ENCODE measurements around the gene RTN4R. TPM values are rescaled to one million over a fixed set of nuclear protein-coding genes. Genes with fewer than 3 reads are reported as not detected.
"Not testable (repeated sequence)": the region's sequence is repeated elsewhere in the genome, so short reads cannot be mapped to it uniquely, and the experiment has no call there.

The RTN4R gene
- total RNA-seq, 1 donor from 2014 or later = 5.5 TPM

GRCh38 chr22:20291604-20292063 lies 23.5 kb upstream of the RTN4R start:
- Mint-ChIP-seq H3K4me3 (ENCODE audit: unreplicated experiment) (no peak overlapping the region), H3K27ac (ENCODE audit: unreplicated experiment) (no peak overlapping the region), H3K27me3 (ENCODE audit: low read depth) (peaks cover 14% of the 10 kb centered on the region), H3K9me3 (ENCODE audit: low read depth) (no peaks in the 10 kb centered on the region), H3K4me1 (ENCODE audit: low read depth) (no peaks in the 10 kb centered on the region), H3K36me3 (ENCODE audit: low read depth) (no peaks in the 10 kb centered on the region)
- no peak for DNase-seq (ENCODE audit: low spot score)
- no peak for TF ChIP-seq CTCF (IDR thresholded peaks at IDR 0.05)

DNA sequence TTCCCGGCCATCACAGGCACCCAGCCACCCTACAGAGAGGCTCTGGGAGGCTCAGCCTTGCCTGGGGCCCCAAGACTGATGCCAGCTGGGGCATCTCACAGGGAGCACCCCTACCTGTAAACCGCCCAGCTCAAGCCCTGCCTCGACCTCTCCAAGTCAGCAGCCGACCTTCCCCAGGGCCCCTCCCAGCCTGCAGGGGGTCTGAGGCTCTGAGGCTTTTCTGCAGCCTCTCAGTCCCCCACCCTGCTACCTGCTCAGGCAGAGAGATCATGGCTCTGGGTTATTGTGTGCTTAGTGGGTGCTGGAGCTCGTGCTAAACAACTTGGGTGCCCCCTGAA lies 23.1 kb upstream of the RTN4R start:
- Mint-ChIP-seq H3K4me3 (ENCODE audit: unreplicated experiment) (no peak overlapping the region), H3K36me3 (ENCODE audit: low read depth) (no peaks in the 10 kb centered on the region), H3K9me3 (ENCODE audit: low read depth) (no peaks in the 10 kb centered on the region), H3K27me3 (ENCODE audit: low read depth) (peaks cover 14% of the 10 kb centered on the region), H3K4me1 (ENCODE audit: low read depth) (no peaks in the 10 kb centered on the region), H3K27ac (ENCODE audit: unreplicated experiment) (no peak overlapping the region)
- TF ChIP-seq CTCF (IDR thresholded peaks at IDR 0.05) = no peak
- no peak for DNase-seq (ENCODE audit: low spot score)

DNA sequence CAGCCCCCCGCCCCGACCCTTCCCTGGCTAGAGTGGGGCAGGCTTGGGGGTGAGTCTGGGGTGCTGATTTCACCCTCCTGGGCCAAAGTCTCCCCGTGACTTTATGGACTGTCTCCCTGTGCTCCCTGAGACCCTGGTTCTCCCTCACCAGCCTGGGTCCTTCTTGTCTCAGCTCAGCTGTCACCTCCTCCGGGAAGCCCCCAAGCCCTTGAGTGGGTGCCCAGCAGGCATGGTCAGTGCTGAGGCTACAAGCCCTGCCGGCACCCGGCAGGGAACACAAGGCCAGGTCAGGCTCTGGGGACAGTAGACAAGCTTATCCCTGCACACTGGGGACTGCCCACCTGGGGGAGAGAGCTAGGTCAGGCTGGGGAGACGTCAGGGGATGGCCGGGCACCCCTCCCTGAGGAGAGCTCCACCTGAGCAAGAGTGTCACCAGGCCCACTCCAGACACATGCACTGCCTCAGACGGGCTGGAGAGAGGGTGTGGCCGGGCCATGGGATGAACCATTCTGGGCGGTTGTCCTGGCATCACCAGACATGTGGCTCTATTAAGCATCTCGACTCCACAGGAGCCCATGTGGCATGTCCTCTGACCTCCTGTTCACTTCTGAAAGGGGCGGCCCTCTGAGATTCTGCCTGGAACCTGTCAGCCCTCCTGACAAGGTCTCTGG lies 22.6 kb upstream of the RTN4R start:
- no peaks in the 10 kb centered on the region for H3K36me3 Mint-ChIP-seq (ENCODE audit: low read depth)
- no peak for TF ChIP-seq CTCF (IDR thresholded peaks at IDR 0.05)
- DNase-seq (ENCODE audit: low spot score) = no peak
- no peaks in the 10 kb centered on the region for H3K9me3 Mint-ChIP-seq (ENCODE audit: low read depth)
- peaks cover 14% of the 10 kb centered on the region for H3K27me3 Mint-ChIP-seq (ENCODE audit: low read depth)
- no peak overlapping the region for H3K4me3 Mint-ChIP-seq (ENCODE audit: unreplicated experiment)
- no peaks in the 10 kb centered on the region for H3K4me1 Mint-ChIP-seq (ENCODE audit: low read depth)
- no peak overlapping the region for H3K27ac Mint-ChIP-seq (ENCODE audit: unreplicated experiment)

DNA sequence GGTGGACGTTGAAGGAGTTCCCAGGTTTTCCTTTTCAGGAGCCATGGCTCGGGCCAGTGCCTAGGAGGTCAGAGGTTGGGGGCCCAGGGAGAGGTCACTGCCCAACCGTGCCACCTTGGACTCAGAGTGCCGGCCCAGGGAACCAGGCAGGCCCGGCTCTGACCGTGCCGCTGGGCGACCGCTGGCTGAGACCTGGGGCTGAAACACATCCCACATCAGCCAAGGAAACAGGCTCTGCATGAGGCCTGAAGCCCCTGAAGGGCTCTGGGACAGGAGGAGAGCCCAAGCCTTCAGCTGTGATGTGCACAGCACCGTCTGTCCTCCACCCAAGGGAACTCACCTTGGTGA lies 21.9 kb upstream of the RTN4R start:
- H3K4me1 Mint-ChIP-seq (ENCODE audit: low read depth) = no peaks in the 10 kb centered on the region
- no peak overlapping the region for H3K4me3 Mint-ChIP-seq (ENCODE audit: unreplicated experiment)
- no peaks in the 10 kb centered on the region for H3K9me3 Mint-ChIP-seq (ENCODE audit: low read depth)
- no peaks in the 10 kb centered on the region for H3K36me3 Mint-ChIP-seq (ENCODE audit: low read depth)
- DNase-seq (ENCODE audit: low spot score) = no peak
- TF ChIP-seq CTCF (IDR thresholded peaks at IDR 0.05) = no peak
- peaks cover 14% of the 10 kb centered on the region for H3K27me3 Mint-ChIP-seq (ENCODE audit: low read depth)
- H3K27ac Mint-ChIP-seq (ENCODE audit: unreplicated experiment) = no peak overlapping the region

GRCh38 chr22:20289182-20290044 lies 21.3 kb upstream of the RTN4R start:
- peaks cover 14% of the 10 kb centered on the region for H3K27me3 Mint-ChIP-seq (ENCODE audit: low read depth)
- H3K36me3 Mint-ChIP-seq (ENCODE audit: low read depth); H3K4me1 Mint-ChIP-seq (ENCODE audit: low read depth); DNase-seq (ENCODE audit: low spot score); H3K9me3 Mint-ChIP-seq (ENCODE audit: low read depth); H3K27ac Mint-ChIP-seq (ENCODE audit: unreplicated experiment); H3K4me3 Mint-ChIP-seq (ENCODE audit: unreplicated experiment): not testable (repeated sequence)

GRCh38 chr22:20286784-20287423 lies 18.8 kb upstream of the RTN4R start:
- not testable (repeated sequence) for H3K9me3 Mint-ChIP-seq (ENCODE audit: low read depth); H3K27ac Mint-ChIP-seq (ENCODE audit: unreplicated experiment); H3K36me3 Mint-ChIP-seq (ENCODE audit: low read depth); DNase-seq (ENCODE audit: low spot score); H3K27me3 Mint-ChIP-seq (ENCODE audit: low read depth); H3K4me3 Mint-ChIP-seq (ENCODE audit: unreplicated experiment); H3K4me1 Mint-ChIP-seq (ENCODE audit: low read depth)

GRCh38 chr22:20286312-20286660 lies 18.2 kb upstream of the RTN4R start:
- H3K27ac Mint-ChIP-seq (ENCODE audit: unreplicated experiment); H3K4me1 Mint-ChIP-seq (ENCODE audit: low read depth); H3K36me3 Mint-ChIP-seq (ENCODE audit: low read depth); H3K27me3 Mint-ChIP-seq (ENCODE audit: low read depth); DNase-seq (ENCODE audit: low spot score); H3K9me3 Mint-ChIP-seq (ENCODE audit: low read depth); H3K4me3 Mint-ChIP-seq (ENCODE audit: unreplicated experiment): not testable (repeated sequence)

Data from chondrocyte (in vitro differentiated cells).